Left lobe of liver (tissue), 2 donors: ENCODE data around the gene PRPF40A. TPM values are rescaled to one million over a fixed set of nuclear protein-coding genes. Genes with fewer than 3 reads are reported as not detected.
A peak's percentile ranks its signal among the peaks of the same experiment; 100 is the strongest.

Source experiments
- ATAC-seq: fragments of 200-7000 bp; cut with Tn5 transposase; one replicate; pipeline ENCODE4 v1.9.1; 2020; ENCODE audit warnings: mild to moderate bottlenecking, moderate library complexity
- DNase-seq: peaks from one replicate; pipeline ENCODE4 v3.0.0-alpha.2; 2020; ENCODE audit warnings: low spot score
- total RNA-seq: library from RNA; stranded (reverse); gene quantifications from one replicate; pipeline ENCODE4 v1.2.1, GENCODE V29; 2021
- donor health status: DM: no; HTN: no; CAD: no; lungs with moderate emphysema.
- donor health status: DM: no; HTN: yes; CAD: no.

The PRPF40A gene
- total RNA-seq, 1 donor from 2014 or later: 31.3 TPM

- DNase-seq (no peak), ATAC-seq (no peak)
These were observed 61.4 kb downstream of the PRPF40A start for GRCh38 chr2:152655880-152656279.

GRCh38 chr2:152651834-152652233, 65.4 kb downstream of the PRPF40A start:
- ATAC-seq (no peak), DNase-seq (no peak)

GRCh38 chr2:152650768-152651371, 66.4 kb downstream of the PRPF40A start:
- no peak for DNase-seq
- no peak for ATAC-seq

GRCh38 chr2:152649997-152650396, 67.3 kb downstream of the PRPF40A start:
- ATAC-seq (no peak), DNase-seq (no peak)

- ATAC-seq (peak; percentile 63), DNase-seq (no peak)
These were observed 68.9 kb downstream of the PRPF40A start for GRCh38 chr2:152648336-152648735.

- ATAC-seq (peak; percentile 77), DNase-seq (peak; percentile 60)
These were observed 69.7 kb downstream of the PRPF40A start for GRCh38 chr2:152647552-152647951.

- ATAC-seq (no peak), DNase-seq (no peak)
These were observed 70.5 kb downstream of the PRPF40A start for GRCh38 chr2:152646775-152647174.

- ATAC-seq (no peak), DNase-seq (no peak)
These were observed 71.0 kb downstream of the PRPF40A start for GRCh38 chr2:152646264-152646663.

- no peak for DNase-seq
- no peak for ATAC-seq
These were observed 72.9 kb downstream of the PRPF40A start for GRCh38 chr2:152644189-152644873.

GRCh38 chr2:152638590-152638989, 78.7 kb downstream of the PRPF40A start:
- DNase-seq (no peak), ATAC-seq (no peak)

- ATAC-seq (no peak), DNase-seq (no peak)
These were observed 79.2 kb downstream of the PRPF40A start for GRCh38 chr2:152638056-152638455.

- no peak for DNase-seq
- ATAC-seq: no peak
These were observed 80.0 kb downstream of the PRPF40A start for GRCh38 chr2:152637251-152637650.

- DNase-seq (peak; percentile 68), ATAC-seq (peak; percentile 94)
These were observed 81.5 kb downstream of the PRPF40A start for GRCh38 chr2:152635635-152636298.

GRCh38 chr2:152632736-152633135, 84.5 kb downstream of the PRPF40A start:
- no peak for ATAC-seq
- no peak for DNase-seq

GRCh38 chr2:152630466-152630865, 86.8 kb downstream of the PRPF40A start:
- DNase-seq (no peak), ATAC-seq (no peak)

GRCh38 chr2:152629202-152629601, 88.1 kb downstream of the PRPF40A start:
- ATAC-seq (no peak), DNase-seq (no peak)

GRCh38 chr2:152627351-152627957, 89.8 kb downstream of the PRPF40A start:
- ATAC-seq: peak; percentile 69
- no peak for DNase-seq

- ATAC-seq: no peak
- DNase-seq: no peak
These were observed 90.3 kb downstream of the PRPF40A start for GRCh38 chr2:152626911-152627339.

- ATAC-seq (no peak), DNase-seq (no peak)
These were observed 92.5 kb downstream of the PRPF40A start for GRCh38 chr2:152624805-152625204.

- ATAC-seq (no peak), DNase-seq (no peak)
These were observed 93.5 kb downstream of the PRPF40A start for GRCh38 chr2:152623775-152624174.

GRCh38 chr2:152623076-152623740, 94.1 kb downstream of the PRPF40A start:
- no peak for ATAC-seq
- no peak for DNase-seq
